ENCODE data around the gene NAT8L.

The NAT8L gene

GRCh38 chr4:2065106-2065930 lies 6.2 kb downstream of the NAT8L start:
- DNase-seq, result no peak

GRCh38 chr4:2066011-2066551 lies 7.0 kb downstream of the NAT8L start:
- DNase-seq, result no peak

GRCh38 chr4:2066571-2067445 lies 7.7 kb downstream of the NAT8L start:
- no peak for DNase-seq

- no peak for DNase-seq
Observed at GRCh38 chr4:2067446-2068197, 8.5 kb downstream of the NAT8L start.

GRCh38 chr4:2068198-2068470 lies 9.0 kb downstream of the NAT8L start:
- DNase-seq, result no peak

GRCh38 chr4:2068566-2068965 lies 9.4 kb downstream of the NAT8L start:
- DNase-seq, result no peak

GRCh38 chr4:2069161-2069971 lies 10.2 kb downstream of the NAT8L start:
- DNase-seq, result no peak

GRCh38 chr4:2069986-2070385 lies 10.9 kb downstream of the NAT8L start:
- no peak for DNase-seq

- DNase-seq, result no peak
Observed at GRCh38 chr4:2070421-2071251, 11.5 kb downstream of the NAT8L start.

- no peak for DNase-seq
Observed at GRCh38 chr4:2071252-2071911, 12.3 kb downstream of the NAT8L start.

- no peak for DNase-seq
Observed at GRCh38 chr4:2071912-2072867, 13.1 kb downstream of the NAT8L start.

GRCh38 chr4:2072971-2073807 lies 14.1 kb downstream of the NAT8L start:
- DNase-seq, result no peak

GRCh38 chr4:2073808-2074481 lies 14.8 kb downstream of the NAT8L start:
- no peak for DNase-seq

GRCh38 chr4:2074588-2074987 lies 15.5 kb downstream of the NAT8L start:
- DNase-seq, result no peak

- DNase-seq, result no peak
Observed at GRCh38 chr4:2075171-2075986, 16.3 kb downstream of the NAT8L start.

- DNase-seq, result no peak
Observed at GRCh38 chr4:2075987-2076907, 17.1 kb downstream of the NAT8L start.

Data from HCEC 1CT (cell line).